HL-60/S4 (cell line): ENCODE results near the gene BCL7A.
"Not testable (repeated sequence)": the region's sequence is repeated elsewhere in the genome, so short reads cannot be mapped to it uniquely, and the experiment has no call there.

Source experiments
- in situ Hi-C: fragments of 300-500 bp; cut with MboI; formaldehyde crosslinking; loops from 2 replicates; pipeline ENCODE4 v1.14.3; 2022; ENCODE audit warnings: low sequenced_read_pairs

The BCL7A gene

DNA sequence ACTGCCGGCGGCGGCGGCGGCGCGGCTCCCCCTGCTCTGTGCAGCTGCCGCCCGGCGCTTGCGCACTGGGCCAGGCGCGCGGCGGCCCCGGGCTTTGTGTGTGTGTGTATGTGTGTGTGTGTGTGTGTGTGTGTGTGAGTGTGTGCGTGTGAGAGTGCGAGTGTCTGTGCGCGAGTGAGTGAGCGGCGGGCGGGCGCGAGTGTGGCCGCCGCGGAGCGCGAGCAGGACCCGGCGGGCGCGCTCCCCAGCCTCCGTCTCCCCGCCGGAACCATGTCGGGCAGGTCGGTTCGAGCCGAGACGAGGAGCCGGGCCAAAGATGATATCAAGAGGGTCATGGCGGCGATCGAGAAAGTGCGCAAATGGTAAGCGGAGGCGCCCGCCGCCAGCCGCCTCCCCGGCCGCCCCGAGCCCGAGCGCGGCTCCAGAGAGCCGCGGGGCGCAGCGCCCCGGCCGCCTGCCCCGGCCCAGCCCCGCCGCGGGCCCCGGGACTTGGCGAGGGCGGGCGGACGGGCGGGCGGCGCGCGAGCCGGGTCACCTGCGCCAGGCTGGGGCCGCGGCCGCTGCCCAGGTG, at the start of gene BCL7A:
Gene BCL7A, plus strand, starts transcription at position 63 of the 571 bp plus-strand sequence. Its CDS starts 208 bp downstream, at position 271.
- in situ Hi-C loops, result no loop called here

DNA sequence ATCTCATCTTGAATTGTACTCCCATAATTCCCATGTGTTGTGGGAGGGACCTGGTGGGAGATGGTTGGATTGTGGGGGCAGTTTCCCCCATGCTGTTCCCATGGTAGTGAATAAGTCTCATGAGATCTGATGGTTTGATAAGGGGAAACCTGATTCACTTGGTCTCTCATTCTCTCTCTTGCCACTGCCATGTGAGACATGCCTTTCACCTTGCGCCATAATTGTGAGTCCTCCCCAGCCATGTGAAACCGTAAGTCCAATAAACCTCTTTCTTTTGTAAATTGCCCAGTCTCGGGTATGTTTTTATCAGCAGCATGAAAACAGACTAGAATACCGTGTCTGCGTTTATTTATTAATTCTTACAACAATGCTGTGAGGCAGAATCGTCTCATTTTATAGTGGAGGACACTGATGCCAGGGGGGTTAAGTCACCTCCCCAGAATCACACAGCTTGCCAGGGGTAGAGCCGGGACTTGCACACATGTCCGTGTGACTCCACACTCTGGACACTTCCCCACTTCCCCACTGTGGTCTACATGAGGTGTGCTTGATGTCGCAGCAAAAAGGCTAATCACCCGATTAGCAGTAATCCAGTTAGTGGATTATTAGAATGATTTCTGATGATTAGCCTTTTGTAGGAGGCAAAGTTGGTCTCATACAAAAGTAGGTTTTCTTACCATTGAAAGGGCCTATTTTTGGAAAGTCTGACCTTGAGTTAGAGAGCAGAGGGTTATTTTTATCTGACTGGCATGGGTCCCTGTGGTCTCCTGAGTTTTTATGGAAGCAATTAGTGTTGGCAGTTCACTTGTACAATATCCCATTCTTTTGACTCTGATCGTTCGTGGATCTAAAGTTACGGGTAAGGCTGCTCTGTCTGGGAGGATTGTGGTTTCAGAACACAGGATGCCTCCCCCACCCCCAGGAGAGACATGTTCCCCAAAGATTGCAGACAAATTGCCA, 47.4 kb upstream of the BCL7A start:
- in situ Hi-C loops, result no loop called here

DNA sequence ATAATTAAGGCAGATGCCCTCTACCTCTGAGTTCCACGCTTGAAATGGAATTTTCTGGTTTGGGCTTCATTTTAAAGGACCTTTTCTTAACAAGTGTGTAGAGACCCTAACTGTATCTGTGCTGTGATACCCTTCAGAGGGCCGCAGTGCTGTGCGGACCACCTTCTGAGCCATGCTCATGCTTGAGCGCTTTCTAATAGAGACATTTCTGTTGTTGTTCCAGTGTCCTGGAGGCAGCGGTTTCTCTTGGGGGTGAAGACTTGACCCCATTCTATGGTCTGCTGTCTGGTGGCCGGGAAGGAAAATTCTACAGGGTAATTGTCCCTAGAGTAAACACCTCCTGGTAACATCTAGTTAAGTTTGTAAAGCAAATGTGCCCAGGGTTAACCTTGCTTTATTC, 46.7 kb upstream of the BCL7A start:
- in situ Hi-C loops, result no loop called here

DNA sequence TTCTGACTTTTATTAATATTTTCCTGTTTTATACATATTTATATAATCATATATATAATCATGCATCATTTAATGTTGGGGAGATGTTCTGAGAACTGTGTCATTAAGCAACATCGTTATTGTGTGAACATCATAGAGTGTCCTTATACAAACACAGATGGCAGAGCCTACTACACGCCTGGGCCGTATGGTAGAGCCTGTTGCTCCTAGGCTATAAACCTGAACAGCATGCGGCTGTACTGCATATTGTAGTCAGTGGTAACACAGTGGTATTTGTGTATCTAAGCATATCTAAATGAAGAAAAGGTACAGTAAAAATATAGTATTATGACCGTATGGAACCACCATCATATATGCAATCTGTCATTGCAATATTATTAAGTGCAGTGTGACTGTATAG, 44.7 kb upstream of the BCL7A start:
- in situ Hi-C loops, result no loop called here

DNA sequence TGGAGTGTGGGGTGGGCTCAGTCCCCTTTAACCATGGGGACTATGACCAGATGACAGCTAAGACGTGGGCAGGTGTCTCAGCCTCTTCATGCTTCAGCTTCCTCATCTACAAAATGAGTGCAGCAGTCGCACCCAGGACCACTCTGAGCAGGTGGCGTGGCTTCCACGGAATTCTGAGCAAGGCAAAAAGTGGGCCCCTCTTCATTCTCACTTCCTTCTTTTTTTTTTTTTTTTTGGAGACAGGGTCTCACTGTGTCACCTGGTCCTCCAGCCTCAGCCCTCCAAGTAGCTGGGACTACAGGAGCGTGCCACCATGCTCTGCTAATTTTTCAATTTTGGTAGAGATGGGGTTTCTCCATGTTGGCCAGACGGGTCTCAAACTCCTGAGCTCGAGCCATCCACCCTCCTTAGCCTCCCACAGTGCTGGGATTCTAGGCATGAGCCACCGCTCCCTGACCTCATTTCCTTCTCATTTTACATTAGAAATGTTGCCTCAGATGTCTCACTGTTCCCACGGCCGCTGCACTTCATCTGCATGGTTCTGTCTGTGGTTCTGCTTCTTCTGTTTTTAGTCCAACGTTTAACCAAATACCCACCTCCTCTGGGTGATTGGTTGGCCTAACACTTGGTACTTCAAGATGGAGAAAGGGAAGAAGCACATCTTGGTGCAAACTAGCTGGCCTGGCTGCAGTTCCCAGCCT, 41.3 kb upstream of the BCL7A start:
- in situ Hi-C loops, result no loop called here

DNA sequence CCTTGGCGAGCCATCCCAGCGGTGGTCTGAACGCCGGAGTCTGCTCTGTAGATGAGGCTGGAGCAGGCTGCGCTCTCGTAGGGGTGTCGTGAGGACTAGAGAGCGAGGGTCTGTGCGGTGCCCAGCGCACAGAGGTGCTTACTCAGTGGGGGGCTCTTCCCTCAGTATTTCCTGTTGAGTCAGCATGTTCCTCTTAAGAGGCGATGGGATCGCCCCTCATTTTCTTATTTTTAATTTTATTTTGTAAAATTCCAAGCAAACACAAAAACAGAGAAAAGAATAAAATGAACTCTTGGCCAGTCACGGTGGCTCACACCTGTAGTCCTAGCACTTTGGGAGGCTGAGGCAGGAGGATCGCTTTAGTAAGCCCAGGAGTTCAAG, 40.8 kb upstream of the BCL7A start:
- in situ Hi-C loops, result no loop called here

DNA sequence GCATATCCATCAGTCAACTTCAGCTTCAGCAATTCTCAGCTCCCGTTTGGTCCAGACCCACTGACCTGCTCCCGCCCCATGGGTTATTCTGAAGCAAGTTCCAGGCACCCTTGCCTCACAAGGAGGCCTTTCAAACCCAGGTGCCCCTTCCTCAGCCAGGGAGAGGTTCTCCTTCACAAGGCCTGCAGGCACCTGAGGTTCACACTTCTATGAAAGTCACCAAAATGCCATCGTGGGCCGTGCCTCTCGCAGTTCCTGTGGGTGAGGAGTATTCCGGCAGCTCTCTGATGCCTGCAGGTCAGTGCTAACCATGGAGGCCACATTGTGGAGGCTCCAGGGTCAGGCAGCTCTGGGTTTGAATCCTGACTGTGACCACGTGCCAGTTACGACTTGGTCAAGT, 40.2 kb upstream of the BCL7A start:
- in situ Hi-C loops, result no loop called here

DNA sequence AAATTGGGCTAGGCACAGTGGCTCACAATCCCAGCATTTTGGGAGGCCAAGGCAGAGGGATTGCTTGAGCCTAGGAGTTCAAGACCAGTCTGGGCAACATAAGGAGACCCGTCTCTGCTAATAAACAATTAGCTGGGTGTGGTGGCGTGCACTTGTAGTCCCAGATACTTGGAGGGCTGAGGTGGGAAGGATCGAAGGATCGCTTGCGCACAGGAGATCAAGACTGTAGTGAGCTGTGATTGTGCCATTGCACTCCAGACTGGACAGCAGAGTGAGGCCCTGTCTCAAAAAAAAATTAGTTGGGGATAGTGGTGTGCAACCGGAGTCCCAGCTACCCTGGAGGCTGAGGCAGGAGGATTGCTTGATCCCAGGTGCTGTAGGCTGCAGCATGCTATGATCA, 38.7 kb upstream of the BCL7A start:
- in situ Hi-C loops, result no loop called here

DNA sequence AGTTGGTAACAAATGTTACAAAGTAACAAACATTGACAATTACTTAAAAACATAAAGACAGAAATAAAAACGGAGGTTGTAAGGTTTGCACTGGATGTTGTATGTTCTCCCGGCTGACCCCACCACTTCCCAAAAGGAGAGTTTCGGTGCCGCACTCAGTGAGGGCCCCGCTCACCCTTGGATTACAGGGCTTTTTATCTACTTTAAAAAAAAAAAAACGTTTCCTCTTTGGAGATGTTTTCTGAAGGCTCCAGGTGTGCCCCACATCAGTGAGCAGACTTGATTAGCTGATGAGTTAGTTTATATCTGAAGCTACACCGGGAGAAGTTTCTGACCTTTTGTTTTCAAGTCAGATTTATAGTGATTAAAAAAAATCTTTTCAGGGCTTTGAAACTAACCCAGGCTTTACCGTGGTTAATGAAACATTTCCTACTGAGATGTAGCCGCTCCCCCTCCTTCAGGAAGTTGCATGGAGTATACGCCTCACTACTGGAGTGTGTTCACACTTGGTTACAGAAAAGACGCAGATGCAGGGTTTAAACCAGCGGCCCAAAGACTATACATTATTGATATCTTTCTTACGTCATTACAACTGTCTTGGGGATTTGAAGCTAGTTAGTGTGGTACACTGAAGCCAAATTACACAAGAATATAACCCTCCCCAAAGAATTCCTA, 38.0 kb upstream of the BCL7A start:
- in situ Hi-C loops, result no loop called here

DNA sequence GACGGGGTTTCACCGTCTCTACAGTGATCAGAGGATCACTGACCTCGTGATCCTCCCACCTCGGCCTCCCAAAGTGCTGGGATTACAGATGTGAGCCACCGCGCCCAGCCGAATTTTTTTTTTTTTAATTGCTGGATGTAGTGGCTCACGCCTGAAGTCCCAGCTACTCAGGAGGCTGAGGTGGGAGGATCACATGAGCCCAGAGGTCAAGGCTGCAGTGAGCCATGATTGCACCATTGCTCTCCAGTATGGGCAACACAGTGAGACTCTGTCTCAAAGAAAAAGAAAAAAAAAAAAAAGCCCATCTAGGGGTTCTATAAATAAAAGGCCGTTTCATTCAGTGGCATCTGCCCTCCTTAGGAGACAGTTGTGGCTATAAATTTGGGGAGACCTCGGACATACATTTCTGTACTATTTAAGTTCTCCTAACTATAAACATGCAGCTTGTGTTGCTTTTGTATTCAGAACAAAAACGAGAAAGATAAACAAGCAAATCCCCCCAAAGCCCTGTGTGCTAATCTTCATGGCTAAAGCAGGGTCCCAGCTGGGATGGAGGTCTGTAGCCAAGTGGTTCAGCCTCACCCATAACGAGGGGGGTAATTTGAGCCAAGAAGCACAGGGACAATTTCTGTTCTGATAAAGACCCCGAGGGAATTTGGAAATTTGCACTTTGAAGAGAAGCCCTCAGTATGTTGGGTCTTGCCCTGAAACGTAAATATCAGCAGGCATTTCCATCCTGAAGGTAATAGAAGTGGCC, 35.0 kb upstream of the BCL7A start:
- in situ Hi-C loops, result no loop called here

DNA sequence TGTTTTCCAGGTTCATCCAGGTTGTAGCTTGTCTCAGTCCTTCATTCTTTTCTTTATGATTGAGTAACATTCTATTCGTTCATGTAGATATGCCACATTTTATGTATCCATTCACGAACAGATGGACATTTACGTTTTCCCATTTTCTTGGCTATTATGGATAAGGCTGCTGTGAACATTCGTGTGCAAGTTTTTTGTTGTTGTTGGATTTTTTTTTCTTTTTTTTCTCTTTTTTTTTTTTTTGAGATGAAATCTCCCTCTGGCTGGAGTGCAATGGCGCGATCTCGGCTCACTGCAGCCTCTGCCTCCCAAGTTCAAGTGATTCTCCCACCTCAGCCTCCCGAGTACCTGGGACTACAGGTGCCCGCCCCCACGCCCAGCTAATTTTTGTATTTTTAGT, 33.2 kb upstream of the BCL7A start:
- in situ Hi-C loops, result not testable (repeated sequence)

DNA sequence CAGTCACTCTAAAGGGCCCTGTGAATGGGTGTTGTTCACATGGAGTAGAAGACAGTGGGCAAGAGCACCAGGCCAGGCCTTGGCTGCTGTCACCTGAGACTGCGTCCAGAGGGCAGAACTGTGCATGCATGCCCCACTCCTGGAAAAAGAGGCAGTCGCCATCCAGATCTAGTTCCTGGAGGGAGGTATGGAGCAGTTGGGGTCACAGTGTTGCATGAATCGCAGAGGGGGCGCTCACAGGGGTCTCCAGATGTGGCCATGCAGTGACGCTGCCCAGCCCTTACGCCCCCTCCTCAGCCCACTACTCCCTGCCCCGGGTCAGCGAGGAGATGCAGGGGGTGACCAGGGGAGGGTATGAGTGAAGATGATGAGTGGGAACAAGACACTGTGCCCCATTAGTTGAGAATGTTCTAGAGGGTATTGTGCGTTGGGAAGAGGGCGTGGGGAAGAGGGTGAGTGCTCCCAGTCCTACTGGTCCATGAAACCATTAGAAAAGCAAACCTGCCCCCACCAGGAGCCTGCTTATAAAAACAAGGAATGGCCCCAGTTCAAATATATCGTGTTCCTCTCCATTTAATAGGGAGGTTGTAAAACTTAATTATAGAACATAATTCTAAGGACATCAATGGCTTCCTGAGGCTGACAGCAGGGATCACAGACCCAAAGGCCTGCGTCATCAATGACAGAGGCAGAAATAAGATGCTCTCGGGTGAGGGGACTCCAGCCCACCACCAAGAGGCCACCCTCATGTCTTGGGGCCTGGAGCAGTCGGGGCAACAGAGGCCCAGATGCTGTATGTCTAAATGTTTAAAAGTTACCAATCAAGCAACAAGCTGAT, 32.2 kb upstream of the BCL7A start:
- in situ Hi-C loops, result no loop called here

DNA sequence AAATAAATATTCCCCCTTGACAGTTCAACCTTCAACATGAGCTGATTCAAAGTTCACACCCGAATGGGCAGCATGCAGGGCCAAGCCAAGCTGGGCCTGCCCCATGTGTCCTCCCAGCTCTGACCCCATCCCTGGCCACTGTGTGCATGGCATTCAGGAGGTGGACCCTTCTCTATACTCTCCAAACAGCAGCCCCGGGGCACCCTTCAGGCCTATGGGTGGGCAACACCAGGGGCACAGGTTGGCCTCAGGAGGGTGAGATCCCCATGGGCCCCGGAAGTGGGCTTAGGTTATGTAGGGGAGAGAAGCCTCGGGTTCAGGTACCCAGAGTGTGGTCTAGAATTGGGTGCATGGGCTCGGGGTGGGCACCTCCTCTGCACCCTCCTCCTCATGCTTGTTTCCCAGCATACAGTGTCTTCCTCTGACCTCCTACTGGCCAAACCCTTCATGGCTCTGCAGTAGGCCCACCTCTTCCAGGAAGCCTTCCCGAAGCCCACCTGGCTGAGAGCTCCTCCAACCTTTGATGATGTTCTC, 31.5 kb upstream of the BCL7A start:
- in situ Hi-C loops, result no loop called here

DNA sequence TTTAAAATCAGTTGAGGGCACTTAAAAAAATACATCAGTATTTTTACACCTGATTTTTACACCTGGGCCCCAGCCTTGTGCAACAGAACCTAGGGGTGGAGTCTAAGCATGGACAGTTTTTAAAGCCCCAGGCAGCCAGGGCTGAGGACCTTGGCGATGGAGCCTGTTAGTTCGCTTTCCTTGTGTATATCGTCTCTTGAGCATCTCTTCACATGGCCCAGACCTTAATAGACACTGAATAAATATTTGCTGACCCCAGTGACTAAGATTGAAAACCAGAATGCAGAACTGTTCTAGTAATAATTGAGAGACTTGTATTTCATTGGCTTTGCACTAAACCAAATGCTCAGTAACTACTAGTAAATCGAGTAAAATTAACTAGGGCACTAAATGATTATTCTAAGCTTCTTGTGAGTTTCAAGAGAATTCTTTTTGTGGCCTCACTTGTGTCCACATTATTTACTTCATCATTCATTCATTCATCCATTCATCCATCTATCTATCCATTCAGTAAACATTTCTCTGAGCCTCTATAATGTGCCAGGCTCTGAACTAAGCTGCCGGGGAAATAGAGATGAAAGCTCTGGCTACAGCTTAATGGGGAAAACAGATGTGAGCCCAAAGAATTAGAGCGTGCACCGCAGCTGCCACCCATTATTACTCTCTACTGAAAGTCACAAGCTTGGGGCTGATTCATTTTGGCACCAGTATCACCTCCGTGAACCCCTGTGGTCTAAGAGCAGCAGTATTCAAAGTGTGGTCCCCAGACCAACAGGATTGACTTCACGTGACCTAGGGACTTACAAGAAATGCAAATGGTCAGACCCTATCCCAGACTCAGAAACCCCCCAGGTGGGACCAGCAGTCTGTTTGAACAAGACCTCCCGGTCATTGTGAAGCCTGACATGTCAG, 30.7 kb upstream of the BCL7A start:
- in situ Hi-C loops, result no loop called here

DNA sequence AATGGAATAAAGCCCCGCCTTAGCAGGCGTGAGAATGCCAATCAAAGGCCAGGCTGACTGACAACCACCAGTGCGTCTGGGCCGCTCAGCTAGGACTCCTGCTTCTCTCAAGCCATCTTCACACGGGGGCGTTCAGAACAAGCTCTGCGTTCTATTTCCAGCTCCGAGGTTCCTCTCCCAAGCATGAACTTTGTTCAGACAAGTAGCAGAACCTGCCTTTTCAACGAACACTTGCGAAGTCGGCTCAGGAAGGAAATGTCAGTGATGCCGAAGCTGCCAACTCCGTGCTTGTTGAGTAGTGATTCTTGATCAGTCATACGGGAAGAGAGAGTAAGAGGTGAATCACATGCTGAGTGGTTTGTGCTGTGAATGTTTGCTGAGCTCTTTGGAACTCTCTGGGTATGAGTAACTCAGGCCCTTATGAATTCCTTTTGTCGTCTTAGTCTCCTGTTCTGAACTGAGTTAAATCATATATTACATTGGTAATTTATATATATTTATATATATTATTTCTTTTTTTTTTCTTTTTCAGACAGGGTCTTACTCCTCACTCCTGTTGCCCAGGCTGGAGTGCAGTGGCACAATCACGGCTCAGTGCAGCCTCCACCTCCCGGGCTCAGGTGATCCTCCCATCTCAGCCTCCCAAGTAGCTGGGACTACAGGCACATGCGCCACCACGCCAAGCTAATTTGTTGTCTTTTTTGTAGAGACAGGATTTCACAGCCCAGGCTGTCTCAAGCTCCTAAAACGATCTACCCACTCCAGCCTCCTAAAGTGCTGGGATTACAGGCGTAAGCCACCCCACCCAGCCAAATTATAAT, 29.4 kb upstream of the BCL7A start:
- in situ Hi-C loops, result no loop called here

DNA sequence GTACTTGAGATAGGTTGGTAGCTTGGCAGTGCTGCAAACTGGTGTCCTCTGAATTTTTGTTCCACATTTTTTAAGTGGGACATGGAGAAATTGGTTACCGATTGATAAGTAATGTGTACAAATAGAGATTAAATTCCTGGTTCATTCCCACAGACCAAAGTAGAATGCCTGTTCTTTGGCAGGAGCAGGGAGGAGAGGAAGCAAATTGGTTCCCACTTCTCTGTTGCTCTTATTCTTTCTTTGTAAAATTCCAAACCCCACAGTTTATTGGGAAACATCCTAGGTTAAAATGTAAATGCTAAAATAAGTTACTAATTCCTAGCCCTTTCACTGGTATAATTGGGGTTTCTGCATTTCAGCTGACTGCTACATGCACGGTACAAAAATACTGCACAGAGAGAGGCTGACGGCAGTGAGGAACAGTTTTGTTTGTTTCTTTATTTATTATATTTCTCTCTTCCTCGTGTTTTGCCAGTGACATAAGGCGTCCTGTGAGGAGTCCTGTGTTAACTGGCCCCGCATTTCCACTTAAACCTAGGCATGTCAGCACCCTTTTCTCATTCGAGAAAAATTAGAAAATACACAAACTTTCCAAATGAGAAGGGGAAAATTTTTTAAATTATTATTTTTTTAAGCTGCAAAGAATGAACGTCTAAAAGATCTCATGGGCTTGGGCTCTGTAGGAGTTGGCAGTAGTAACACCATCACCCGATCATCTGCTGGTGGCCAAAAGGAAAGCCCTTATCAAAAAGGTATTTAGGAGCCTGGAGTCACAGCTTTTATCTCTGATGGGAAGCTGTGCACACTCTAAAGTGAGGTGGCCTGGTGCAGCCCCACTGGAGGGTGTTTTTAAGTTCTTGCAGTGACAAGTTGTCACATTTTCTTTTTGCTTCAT, 25.4 kb upstream of the BCL7A start:
- in situ Hi-C loops, result no loop called here
